ENCODE measurements around the gene LZTR1.

The LZTR1 gene

GRCh38 chr22:21015466-21016006 is 33.4 kb downstream of the LZTR1 start:
- DNase-seq: no peak

GRCh38 chr22:21016644-21017420 is 34.7 kb downstream of the LZTR1 start:
- DNase-seq: no peak

- DNase-seq: no peak
These were observed 36.2 kb downstream of the LZTR1 start for GRCh38 chr22:21018314-21018713.

GRCh38 chr22:21020802-21021429 is 38.8 kb downstream of the LZTR1 start:
- peak in 2 of 4 experiments; percentile 22 to 27 for DNase-seq

GRCh38 chr22:21022507-21022906 is 40.4 kb downstream of the LZTR1 start:
- no peak for DNase-seq

- DNase-seq: no peak
These were observed 41.0 kb downstream of the LZTR1 start for GRCh38 chr22:21022955-21023614.

GRCh38 chr22:21025266-21025665 is 43.2 kb downstream of the LZTR1 start:
- no peak for DNase-seq

- no peak for DNase-seq
These were observed 44.0 kb downstream of the LZTR1 start for GRCh38 chr22:21025763-21026755.

GRCh38 chr22:21026783-21027692 is 44.9 kb downstream of the LZTR1 start:
- no peak for DNase-seq

GRCh38 chr22:21028277-21029251 is 46.5 kb downstream of the LZTR1 start:
- no peak for DNase-seq

GRCh38 chr22:21029486-21030025 is 47.5 kb downstream of the LZTR1 start:
- DNase-seq: no peak

- DNase-seq: no peak
These were observed 47.9 kb downstream of the LZTR1 start for GRCh38 chr22:21030032-21030431.

GRCh38 chr22:21030621-21031544 is 48.8 kb downstream of the LZTR1 start:
- no peak for DNase-seq

- no peak for DNase-seq
These were observed 49.5 kb downstream of the LZTR1 start for GRCh38 chr22:21031545-21032036.

- DNase-seq: no peak
These were observed 50.2 kb downstream of the LZTR1 start, which contains the start of gene SLC7A4 for GRCh38 chr22:21032037-21032867. Gene SLC7A4 (minus strand): TSS chr22:21032561. CDS start chr22:21031812, 749 bp downstream.

GRCh38 chr22:21032868-21033688 is 51.0 kb downstream of the LZTR1 start:
- DNase-seq: no peak
